ENCODE results near the gene ZNHIT3. TPM values are rescaled to one million over a fixed set of nuclear protein-coding genes. Genes with fewer than 3 reads are reported as not detected.
A peak's percentile ranks its signal among the peaks of the same experiment; 100 is the strongest.

The ZNHIT3 gene
- total and polyA plus RNA-seq, 2 of the 4 experiments (the other 2 are of a cell fraction) = 27.8 to 52.3 TPM

GRCh38 chr17:36496018-36496789, 9.7 kb downstream of the ZNHIT3 start:
- ChIA-PET POLR2A (ENCODE audit: unreplicated experiment) (no interaction called here), CTCF (no interaction called here)
- H2BK5ac ChIP-seq (ENCODE audit: low read depth, low read length, poor library complexity, severe bottlenecking) = no peak overlapping the region
- no peaks in the 10 kb centered on the region for H3K27me3 ChIP-seq (ENCODE audit: control insufficient read depth, insufficient read depth, low read length)
- no peaks in the 10 kb centered on the region for H3K9me3 ChIP-seq (ENCODE audit: control insufficient read depth, insufficient read depth, low read length)
- H2BK120ac ChIP-seq (ENCODE audit: low read depth, low read length) = no peak overlapping the region
- WGBS, 2 experiments (ENCODE audit: extremely low coverage in 2 of 2, insufficient read length in 1 of 2) = 100% methylated on average over 1 of the region's 9 CpGs; no CpG with 5 or more reads in 1 of the 2 experiments
- H3K36me3 ChIP-seq (ENCODE audit: control insufficient read depth, insufficient read depth, low read length) = peaks cover 53% of the 10 kb centered on the region
- H3K56ac ChIP-seq (ENCODE audit: extremely low read depth, insufficient read depth, low read length) = no peak overlapping the region
- H4K8ac ChIP-seq (ENCODE audit: low read depth in 2 of 2, low read length in 2 of 2) = no peak overlapping the region
- no peak overlapping the region for H3K23ac ChIP-seq (ENCODE audit: low read depth, low read length)
- no peak overlapping the region for H2AK9ac ChIP-seq (replicated peaks; ENCODE audit: low read depth, low read length, poor library complexity)
- peak; percentile 74 for ATAC-seq (ENCODE audit: low read depth)
- no peak overlapping the region for H3K4me3 ChIP-seq (ENCODE audit: insufficient read depth, low read depth, low read length)
- H2AK5ac ChIP-seq (ENCODE audit: low read depth, low read length) = no peak overlapping the region
- no peaks in the 10 kb centered on the region for H3K4me1 ChIP-seq (ENCODE audit: control insufficient read depth, insufficient read depth, low read length)
- H3K9ac ChIP-seq (ENCODE audit: low read depth, low read length) = no peak overlapping the region
- peaks cover 2% of the 10 kb centered on the region; the same call in 1 of the 2 replicates for H3K9me1 ChIP-seq (ENCODE audit: insufficient read depth, low read length)
- intact Hi-C loops (cut with micrococcal nuclease) (loop anchor here (2.0 kb wide), 1 partner anchor 39 kb away; the partner anchor contains the start of genes MYO19 and PIGW), dilution Hi-C loops (cut with HindIII; ENCODE audit: low sequenced_read_pairs, unreplicated experiment) (no loop called here), in situ Hi-C loops (cut with MboI; ENCODE audit: low sequenced_read_pairs) (no loop called here)
- H3K18ac ChIP-seq (ENCODE audit: low read depth, low read length) = no peak overlapping the region
- peak; percentile 16 for DNase-seq
- H3K4ac ChIP-seq (ENCODE audit: low read depth, low read length) = no peak overlapping the region
- H3K79me1 ChIP-seq (ENCODE audit: low read depth in 1 of 2, low read length in 2 of 2) = peaks cover 19 to 21% of the 10 kb centered on the region in 2 experiments
- BruUV-seq (replicated peaks) = no TSS peak
- no peak overlapping the region for H3K14ac ChIP-seq (replicated peaks; ENCODE audit: low read depth, low read length)
- H2BK15ac ChIP-seq (ENCODE audit: low read depth, low read length) = no peak overlapping the region
- no peaks in the 10 kb centered on the region; the same call in 1 of the 2 replicates for H4K20me1 ChIP-seq (ENCODE audit: insufficient read depth, low read length)
- no peak overlapping the region for H3K27ac ChIP-seq (ENCODE audit: insufficient read depth, low read length)
- H4K91ac ChIP-seq (ENCODE audit: insufficient read depth, low read depth, low read length) = no peak overlapping the region
- no peak overlapping the region for H2AFZ ChIP-seq (replicated peaks; ENCODE audit: low read length, poor library complexity)
- H3K4me2 ChIP-seq (ENCODE audit: low read depth, low read length) = no peak overlapping the region
- no peak overlapping the region for H2BK20ac ChIP-seq (ENCODE audit: low read depth, low read length)
- no peak overlapping the region for H4K5ac ChIP-seq (ENCODE audit: low read depth, low read length)
- no peak for TF ChIP-seq RCOR1 (IDR thresholded peaks at IDR 0.05; ENCODE audit: insufficient replicate concordance, low read length)
- no peak for TF ChIP-seq RFX5 (IDR thresholded peaks at IDR 0.05; ENCODE audit: low read depth, low read length)
- no peak for TF ChIP-seq USF2 (IDR thresholded peaks at IDR 0.05; ENCODE audit: low read depth, low read length)
- TF ChIP-seq SMC3 (IDR thresholded peaks at IDR 0.05; ENCODE audit: low read depth, low read length) = no peak
- TF ChIP-seq MAZ (IDR thresholded peaks at IDR 0.05; ENCODE audit: borderline replicate concordance, low read depth, low read length) = no peak
- TF ChIP-seq MXI1 (IDR thresholded peaks at IDR 0.05; ENCODE audit: borderline replicate concordance, low read depth, low read length) = no peak
- no peak for TF ChIP-seq CHD1 (IDR thresholded peaks at IDR 0.05; ENCODE audit: low read depth, low read length)
- no peak for TF ChIP-seq ELK1 (IDR thresholded peaks at IDR 0.05; ENCODE audit: borderline replicate concordance, low read depth, low read length)
- TF ChIP-seq FOS (IDR thresholded peaks at IDR 0.05; ENCODE audit: low read depth, low read length) = no peak
- TF ChIP-seq BHLHE40 (IDR thresholded peaks at IDR 0.05; ENCODE audit: low read depth, low read length) = no peak
- no peak for TF ChIP-seq POLR2A (IDR thresholded peaks at IDR 0.05; ENCODE audit: low read depth, low read length)
- TF ChIP-seq CTCF (conservative IDR thresholded peaks at IDR 0.05; ENCODE audit: low read depth, low read length) = no peak
- TF ChIP-seq MAFK (IDR thresholded peaks at IDR 0.05; ENCODE audit: low read depth, low read length) = no peak
- TF ChIP-seq RAD21 (IDR thresholded peaks at IDR 0.05; ENCODE audit: low read length) = no peak
- no peak for TF ChIP-seq CEBPB (IDR thresholded peaks at IDR 0.05; ENCODE audit: low read depth, low read length)

Measured in IMR-90 (cell line).